ENCODE data around the gene AGRN.
"Not testable (repeated sequence)": the region's sequence is repeated elsewhere in the genome, so short reads cannot be mapped to it uniquely, and the experiment has no call there.

AGRN gene

GRCh38 chr1:1026599-1027413 is 6.9 kb downstream of the AGRN start:
- ChIA-PET CTCF (no interaction called here), POLR2A (no interaction called here)
- DNase-seq (ENCODE audit: extremely low spot score): no peak
- TF ChIP-seq HDGF (IDR thresholded peaks at IDR 0.05; ENCODE audit: borderline replicate concordance) (no peak), SUZ12 (IDR thresholded peaks at IDR 0.05) (no peak), CTBP1 (IDR thresholded peaks at IDR 0.05; ENCODE audit: borderline replicate concordance) (no peak), TARDBP (IDR thresholded peaks at IDR 0.05) (no peak), NFRKB (IDR thresholded peaks at IDR 0.05) (no peak), ZNF384 (IDR thresholded peaks at IDR 0.05) (no peak), BHLHE40 (IDR thresholded peaks at IDR 0.05; ENCODE audit: borderline replicate concordance) (no peak)
- TF ChIP-seq, protein P1, sequence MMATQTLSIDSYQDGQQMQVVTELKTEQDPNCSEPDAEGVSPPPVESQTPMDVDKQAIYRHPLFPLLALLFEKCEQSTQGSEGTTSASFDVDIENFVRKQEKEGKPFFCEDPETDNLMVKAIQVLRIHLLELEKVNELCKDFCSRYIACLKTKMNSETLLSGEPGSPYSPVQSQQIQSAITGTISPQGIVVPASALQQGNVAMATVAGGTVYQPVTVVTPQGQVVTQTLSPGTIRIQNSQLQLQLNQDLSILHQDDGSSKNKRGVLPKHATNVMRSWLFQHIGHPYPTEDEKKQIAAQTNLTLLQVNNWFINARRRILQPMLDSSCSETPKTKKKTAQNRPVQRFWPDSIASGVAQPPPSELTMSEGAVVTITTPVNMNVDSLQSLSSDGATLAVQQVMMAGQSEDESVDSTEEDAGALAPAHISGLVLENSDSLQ (IDR thresholded peaks at IDR 0.05): no peak

GRCh38 chr1:1027791-1028190 is 7.9 kb downstream of the AGRN start:
- CTCF ChIA-PET: no interaction called here
- no peak for DNase-seq (ENCODE audit: extremely low spot score)
- POLR2A ChIA-PET: no interaction called here
- TF ChIP-seq BHLHE40 (IDR thresholded peaks at IDR 0.05; ENCODE audit: borderline replicate concordance): no peak
- TF ChIP-seq NFRKB (IDR thresholded peaks at IDR 0.05): no peak
- no peak for TF ChIP-seq ZNF384 (IDR thresholded peaks at IDR 0.05)
- TF ChIP-seq TARDBP (IDR thresholded peaks at IDR 0.05): no peak
- TF ChIP-seq, protein P1 (IDR thresholded peaks at IDR 0.05): no peak
- no peak for TF ChIP-seq SP1 (IDR thresholded peaks at IDR 0.05)
- no peak for TF ChIP-seq HDGF (IDR thresholded peaks at IDR 0.05; ENCODE audit: borderline replicate concordance)
- no peak for TF ChIP-seq FOXA1 (IDR thresholded peaks at IDR 0.05)
- TF ChIP-seq FOXM1 (IDR thresholded peaks at IDR 0.05; ENCODE audit: borderline replicate concordance): no peak
- TF ChIP-seq ARNT (IDR thresholded peaks at IDR 0.05): no peak
- TF ChIP-seq ELF4 (IDR thresholded peaks at IDR 0.05): no peak
- TF ChIP-seq FOXK2 (IDR thresholded peaks at IDR 0.05): no peak
- TF ChIP-seq LEF1 (IDR thresholded peaks at IDR 0.05; ENCODE audit: borderline replicate concordance): no peak
- no peak for TF ChIP-seq SUZ12 (IDR thresholded peaks at IDR 0.05)
- TF ChIP-seq CTBP1 (IDR thresholded peaks at IDR 0.05; ENCODE audit: borderline replicate concordance): no peak

GRCh38 chr1:1030867-1031658 is 11.1 kb downstream of the AGRN start:
- ChIA-PET POLR2A (interaction anchor here (1.5 kb wide), 1 partner anchor 28 kb away, joined by 4 read pairs; no protein-coding TSS in a partner anchor), CTCF (interaction anchor here (0.9 kb wide), 1 partner anchor 220 kb away, joined by 3 read pairs; no protein-coding TSS in a partner anchor)
- DNase-seq (ENCODE audit: extremely low spot score): not testable (repeated sequence)
- TF ChIP-seq TARDBP (IDR thresholded peaks at IDR 0.05): peak; percentile 58; the same call in 1 of the 2 replicates

DNA sequence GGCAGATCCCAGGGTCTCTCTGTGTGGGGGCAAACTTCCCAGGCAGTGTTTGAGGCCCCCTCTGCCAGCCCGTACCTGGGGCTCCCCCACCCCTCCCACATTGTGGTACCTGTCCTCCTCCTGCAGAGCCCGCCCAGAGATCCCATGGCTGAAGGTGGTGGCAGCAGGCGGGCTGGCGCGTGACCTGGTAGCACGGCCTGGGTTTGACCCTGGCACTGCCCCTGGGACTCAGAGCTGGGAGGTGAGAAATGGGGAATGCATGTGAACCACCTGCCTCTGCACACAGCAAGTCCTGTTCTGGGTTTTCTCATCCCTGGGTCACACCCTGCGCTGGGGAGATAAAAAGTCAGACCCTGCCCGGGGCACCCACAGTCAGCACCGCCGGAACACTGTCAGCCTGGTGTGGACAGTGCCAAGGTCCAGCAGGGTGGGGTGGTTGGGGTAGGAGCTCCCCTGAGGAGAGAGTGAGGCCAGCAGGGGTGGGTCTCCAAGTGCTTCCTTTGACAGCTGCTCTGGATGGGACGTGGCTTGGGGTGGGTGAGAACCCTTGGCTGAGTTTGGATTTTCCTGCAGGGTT is 11.8 kb downstream of the AGRN start:
- CTCF ChIA-PET: interaction anchor here (0.7 to 0.9 kb wide), 2 partner anchors 27 to 219 kb away, joined by 3 to 4 read pairs; no protein-coding TSS in a partner anchor
- no peak for DNase-seq (ENCODE audit: extremely low spot score)
- TF ChIP-seq FOXK2 (IDR thresholded peaks at IDR 0.05) (no peak), ELF4 (IDR thresholded peaks at IDR 0.05) (no peak), ARNT (IDR thresholded peaks at IDR 0.05) (no peak), SUZ12 (IDR thresholded peaks at IDR 0.05) (no peak), BHLHE40 (IDR thresholded peaks at IDR 0.05; ENCODE audit: borderline replicate concordance) (no peak), NFRKB (IDR thresholded peaks at IDR 0.05) (no peak), ZNF384 (IDR thresholded peaks at IDR 0.05) (no peak), TARDBP (IDR thresholded peaks at IDR 0.05) (no peak)
- TF ChIP-seq, protein P1 (IDR thresholded peaks at IDR 0.05): no peak
- POLR2A ChIA-PET: interaction anchor here (1.5 kb wide), 1 partner anchor 27 kb away, joined by 4 read pairs; no protein-coding TSS in a partner anchor

- POLR2A ChIA-PET: interaction anchor here (1.5 kb wide), 1 partner anchor 27 kb away, joined by 4 read pairs; no protein-coding TSS in a partner anchor
- TF ChIP-seq NFRKB (IDR thresholded peaks at IDR 0.05): no peak
- no peak for TF ChIP-seq ZNF384 (IDR thresholded peaks at IDR 0.05)
- no peak for TF ChIP-seq SP1 (IDR thresholded peaks at IDR 0.05)
- TF ChIP-seq ARNT (IDR thresholded peaks at IDR 0.05): no peak
- no peak for TF ChIP-seq FOXK2 (IDR thresholded peaks at IDR 0.05)
- no peak for TF ChIP-seq SUZ12 (IDR thresholded peaks at IDR 0.05)
- TF ChIP-seq BHLHE40 (IDR thresholded peaks at IDR 0.05; ENCODE audit: borderline replicate concordance): no peak
- TF ChIP-seq TARDBP (IDR thresholded peaks at IDR 0.05): no peak
- no peak for TF ChIP-seq LEF1 (IDR thresholded peaks at IDR 0.05; ENCODE audit: borderline replicate concordance)
- TF ChIP-seq ELF4 (IDR thresholded peaks at IDR 0.05): no peak
- TF ChIP-seq, protein P1 (IDR thresholded peaks at IDR 0.05): no peak
- CTCF ChIA-PET: interaction anchor here (0.7 to 0.9 kb wide), 2 partner anchors 27 to 218 kb away, joined by 3 to 4 read pairs; no protein-coding TSS in a partner anchor
Observed at GRCh38 chr1:1032424-1032823, 12.5 kb downstream of the AGRN start.

More at GRCh38 chr1:1032424-1032823, 12.5 kb downstream of the AGRN start:
- DNase-seq (ENCODE audit: extremely low spot score): no peak
